ENCODE measurements around the gene GRM8.
"Not testable (repeated sequence)": the region's sequence is repeated elsewhere in the genome, so short reads cannot be mapped to it uniquely, and the experiment has no call there.

The GRM8 gene

DNA sequence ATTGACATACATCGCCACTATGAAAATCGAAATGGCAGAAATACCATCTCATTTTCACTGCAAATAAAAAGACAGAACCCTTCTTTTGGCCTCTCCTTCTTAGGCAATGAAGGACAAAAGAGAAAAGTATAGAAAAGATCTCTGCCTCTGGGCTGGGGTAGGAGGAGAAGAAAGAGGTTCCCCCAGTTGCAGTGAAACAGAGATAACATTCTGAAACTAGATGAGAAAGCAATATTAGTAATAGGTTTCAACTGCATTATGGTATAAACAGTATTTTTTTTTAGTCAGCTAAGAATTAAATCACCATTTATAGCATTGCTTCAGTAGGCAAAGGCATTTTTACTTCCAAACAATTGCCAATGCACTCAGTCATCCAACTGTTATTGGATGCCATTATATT is 347.5 kb downstream of the GRM8 start:
- not testable (repeated sequence) for DNase-seq

DNA sequence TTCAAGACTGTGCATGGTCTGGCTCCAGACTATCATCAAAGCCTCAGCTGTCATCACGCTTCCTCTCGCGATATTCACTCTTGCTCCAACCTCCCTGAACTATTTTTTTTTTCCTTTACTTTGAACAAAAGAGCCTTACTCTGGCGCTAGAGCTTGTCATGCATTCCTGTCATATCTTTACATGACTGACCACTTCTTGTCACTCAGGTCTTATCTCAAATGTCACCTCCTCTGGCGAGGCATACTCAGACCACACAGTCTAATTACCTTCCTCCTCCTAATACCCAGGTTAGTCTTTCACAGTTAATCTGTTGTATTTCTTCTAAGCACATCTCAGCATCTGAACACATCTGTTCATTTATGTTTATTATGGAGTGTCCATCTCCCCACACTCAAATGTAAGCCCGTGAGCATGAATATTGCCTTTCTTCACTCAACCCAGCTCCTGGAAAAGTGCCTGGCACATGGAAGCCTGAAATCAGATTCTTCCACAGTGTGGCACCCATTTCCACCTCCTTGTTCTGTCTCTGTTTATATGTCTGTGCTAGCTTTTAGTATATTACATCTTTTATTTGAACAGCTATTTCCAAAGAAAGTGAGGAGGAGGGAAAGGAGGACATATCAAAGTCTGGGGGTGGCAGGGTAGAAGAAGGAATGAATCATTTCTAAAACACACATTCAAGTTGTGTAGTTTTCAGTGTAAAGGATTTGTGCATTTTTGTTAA is 351.5 kb downstream of the GRM8 start:
- DNase-seq: not testable (repeated sequence)

DNA sequence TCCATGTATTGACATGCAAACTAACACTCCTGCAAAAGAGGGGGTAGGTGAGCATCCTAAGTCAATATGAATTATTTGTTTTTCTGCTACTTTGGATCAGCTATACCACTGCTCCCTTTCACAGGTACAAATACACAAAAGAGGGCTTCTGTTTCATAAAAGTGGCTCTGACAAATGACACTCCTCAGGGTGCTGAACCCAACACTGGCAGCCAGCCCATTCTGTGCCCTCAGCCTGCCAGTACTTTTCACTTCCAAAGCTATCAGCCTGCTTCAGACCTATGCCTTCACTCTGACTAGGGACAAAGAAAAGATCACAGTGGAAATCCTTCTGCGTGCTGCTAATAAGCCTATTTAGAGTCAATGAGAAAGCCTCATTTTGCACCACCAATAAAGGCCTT is 364.8 kb downstream of the GRM8 start:
- peak; percentile 93 for DNase-seq

DNA sequence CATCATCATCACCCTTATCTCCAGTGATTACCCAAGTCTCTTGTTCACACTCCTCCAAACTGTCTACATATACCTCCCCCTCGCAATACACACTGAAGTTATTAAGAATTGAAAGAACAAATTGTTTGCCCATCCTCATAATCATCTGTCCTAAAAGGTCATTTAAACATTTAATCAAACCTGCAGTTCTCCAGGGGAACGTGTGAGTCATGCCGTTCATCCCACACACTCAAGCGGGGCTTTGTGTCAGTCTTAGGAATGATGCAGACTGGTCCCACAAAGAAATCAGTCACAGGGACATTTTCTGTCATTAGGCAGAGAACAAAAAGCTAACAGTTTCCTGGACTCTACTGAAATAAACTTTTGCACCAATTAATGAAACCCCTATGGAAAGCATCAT is 365.2 kb downstream of the GRM8 start:
- DNase-seq: peak; percentile 45

DNA sequence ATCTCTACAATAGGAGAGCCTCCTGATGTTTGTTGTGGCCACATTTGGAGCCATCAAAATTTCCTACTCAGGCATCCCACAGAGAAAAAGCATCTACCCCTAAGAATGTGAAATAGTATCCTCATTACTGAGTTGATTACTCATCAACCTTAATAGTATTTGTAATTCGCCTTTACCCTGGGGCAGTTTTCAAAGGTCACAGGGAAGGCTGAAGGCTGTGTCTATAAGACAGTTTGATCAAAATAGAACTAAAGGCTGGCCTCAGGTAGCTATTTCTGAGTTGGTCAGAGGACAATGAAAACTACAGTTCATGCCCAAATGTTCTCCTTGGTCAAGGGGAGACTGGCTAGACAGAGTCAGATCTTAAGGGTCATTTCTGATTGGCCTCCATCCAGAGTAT is 370.0 kb downstream of the GRM8 start:
- not testable (repeated sequence) for DNase-seq

GRCh38 chr7:126881908-126882307 is 370.8 kb downstream of the GRM8 start:
- peak; percentile 13 for DNase-seq

DNA sequence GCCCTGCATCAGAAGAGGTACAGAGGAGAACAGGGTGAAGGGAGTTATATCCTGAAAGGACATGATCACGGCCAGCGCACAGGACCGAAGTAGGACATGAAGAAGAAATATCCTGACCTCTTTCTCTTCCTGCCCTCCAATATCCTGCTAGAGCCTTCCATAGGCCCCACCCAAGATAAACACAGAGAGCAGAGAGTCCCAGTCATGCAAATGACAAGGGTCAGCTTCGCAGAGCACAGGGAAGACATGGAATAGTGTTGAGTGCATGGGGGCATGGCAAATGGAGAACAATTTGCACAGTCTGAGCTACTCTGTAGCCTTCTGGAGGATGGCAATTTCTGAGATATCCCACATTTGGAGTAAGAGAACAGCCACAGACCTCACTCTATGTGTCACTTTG is 371.4 kb downstream of the GRM8 start:
- no peak for DNase-seq

GRCh38 chr7:126876536-126876935 is 376.2 kb downstream of the GRM8 start:
- not testable (repeated sequence) for DNase-seq

GRCh38 chr7:126856691-126857291 is 395.9 kb downstream of the GRM8 start:
- DNase-seq: no peak

DNA sequence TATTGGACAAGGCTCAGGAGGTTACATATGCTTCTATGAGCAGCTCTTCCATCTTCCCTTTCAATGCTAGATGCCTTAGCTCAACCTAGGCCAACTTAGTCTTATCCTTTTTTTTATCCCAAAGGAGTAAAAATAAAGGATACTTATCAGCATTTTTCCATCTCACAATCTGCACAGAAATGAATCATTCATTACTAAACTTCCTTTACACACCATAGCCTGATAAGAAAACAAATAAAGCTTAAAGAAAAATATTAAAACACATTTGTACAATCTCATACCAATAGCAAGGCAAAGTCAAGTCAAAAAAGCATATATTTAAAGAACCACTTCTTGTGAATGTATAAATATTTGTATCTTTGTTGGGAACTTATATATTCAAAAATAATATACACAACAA is 407.4 kb downstream of the GRM8 start:
- DNase-seq: no peak

DNA sequence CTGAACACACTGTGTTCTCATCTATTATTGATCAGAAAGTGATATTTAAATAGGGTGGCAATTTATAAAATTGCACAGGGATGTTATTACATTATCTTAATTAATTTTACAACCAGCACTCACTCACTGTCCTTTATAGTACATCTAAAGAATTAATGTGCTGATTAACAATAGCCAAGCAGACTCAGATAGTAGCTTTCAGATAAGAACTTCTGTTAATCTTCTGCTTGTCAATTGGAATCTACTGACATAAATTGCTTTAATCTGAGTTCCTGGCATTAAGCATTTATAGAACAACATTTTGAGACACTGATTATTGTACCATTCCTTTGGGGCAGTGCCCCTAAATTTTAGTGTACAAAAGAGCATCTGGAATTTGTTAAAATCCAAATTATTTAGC is 408.9 kb downstream of the GRM8 start:
- DNase-seq: no peak

DNA sequence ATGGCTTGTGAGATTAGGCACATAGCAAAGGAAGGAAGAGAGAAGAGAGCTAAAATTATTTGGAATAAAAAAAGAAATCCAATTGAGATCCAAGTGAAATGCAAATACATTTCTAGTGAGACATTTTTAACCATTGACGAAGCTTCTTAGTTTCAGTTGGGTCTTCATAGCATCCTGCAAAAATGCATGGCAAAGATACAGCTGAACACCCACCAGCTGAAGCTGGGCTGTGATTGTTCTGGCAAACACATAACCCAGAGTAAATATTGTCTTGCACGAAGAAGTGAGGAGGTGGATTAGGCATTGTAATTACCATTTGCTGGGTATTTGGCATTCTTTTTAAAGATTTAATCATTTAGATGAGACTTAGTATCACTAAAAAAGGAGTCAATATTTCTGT is 409.4 kb downstream of the GRM8 start:
- peak; percentile 7 for DNase-seq

DNA sequence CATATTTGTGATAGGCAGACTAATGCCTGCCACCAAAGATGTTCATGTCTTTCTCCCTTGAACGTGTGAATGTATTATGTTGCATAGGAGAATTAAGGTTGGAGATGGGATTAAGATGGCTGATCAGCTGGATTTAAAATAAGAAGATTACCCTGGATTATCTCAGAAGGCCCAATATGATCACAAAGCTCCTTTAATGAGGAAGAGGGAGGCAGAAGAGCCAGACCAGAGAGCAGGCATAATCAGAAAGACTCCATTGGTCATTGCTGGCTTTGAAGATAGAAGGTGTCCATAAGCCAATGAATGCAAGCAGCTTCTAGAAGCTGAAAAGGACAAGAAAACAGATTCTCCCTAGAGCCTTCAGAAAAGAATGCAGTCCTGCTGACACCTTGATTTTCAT is 410.3 kb downstream of the GRM8 start:
- no peak for DNase-seq

DNA sequence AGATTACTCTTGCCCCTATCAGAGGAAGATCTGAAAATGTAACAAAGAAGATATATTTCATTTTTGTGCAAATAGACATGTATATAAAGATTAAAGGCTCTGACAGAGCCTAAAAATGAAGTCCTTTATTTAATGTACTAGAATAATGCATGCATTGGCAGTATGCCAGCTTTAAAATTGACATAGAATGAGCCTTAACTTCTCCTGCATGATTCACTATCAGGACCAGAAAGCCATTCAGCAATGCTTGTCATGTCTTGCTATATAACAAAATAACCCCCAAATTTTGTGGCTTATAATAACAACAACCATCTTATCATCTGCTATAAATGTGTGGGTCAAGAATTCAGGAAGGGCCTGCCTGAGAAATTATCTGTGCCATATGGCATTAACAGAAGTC is 411.9 kb downstream of the GRM8 start:
- DNase-seq: peak; percentile 52

GRCh38 chr7:126839624-126840023 is 413.1 kb downstream of the GRM8 start:
- no peak for DNase-seq

DNA sequence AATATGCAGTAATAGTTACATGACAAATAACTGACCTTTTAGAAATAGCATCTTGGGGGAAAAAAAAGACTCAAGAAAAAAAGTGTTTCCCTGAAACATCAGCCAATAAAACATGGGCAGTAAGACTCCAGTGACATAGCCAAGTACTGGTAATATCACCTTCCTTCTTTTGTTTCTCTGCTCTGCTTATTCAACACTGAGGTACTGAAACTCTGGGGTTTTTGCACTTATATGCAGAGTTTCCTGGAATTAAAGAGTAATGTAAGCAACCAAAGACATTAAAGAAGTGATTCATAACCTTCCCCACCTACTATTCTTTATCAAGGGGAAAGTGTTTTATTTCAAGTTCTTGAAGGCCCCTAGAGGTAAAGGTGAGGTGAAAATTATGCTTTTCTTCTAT is 414.5 kb downstream of the GRM8 start:
- DNase-seq: no peak

GRCh38 chr7:126831241-126831640 is 421.5 kb downstream of the GRM8 start:
- not testable (repeated sequence) for DNase-seq

DNA sequence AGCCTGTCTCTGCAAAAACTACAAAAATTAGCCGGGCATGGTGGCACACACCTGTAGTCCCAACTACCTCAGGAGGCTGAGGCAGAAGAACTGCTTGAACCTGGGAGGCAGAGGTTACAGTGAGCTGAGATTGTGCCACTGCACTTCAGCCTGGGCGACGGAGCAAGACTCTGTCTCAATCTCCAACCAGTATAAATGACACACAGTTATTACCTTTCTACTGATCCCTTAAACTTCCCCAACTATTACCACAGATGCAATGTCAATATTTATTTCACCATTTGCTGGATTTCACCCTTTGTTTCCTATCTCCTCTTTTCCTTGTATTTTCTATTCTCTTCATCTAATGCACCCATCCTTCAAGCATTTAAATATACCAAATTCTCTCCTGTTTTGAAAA is 431.8 kb downstream of the GRM8 start:
- DNase-seq: no peak

GRCh38 chr7:126819197-126819484 is 433.6 kb downstream of the GRM8 start:
- DNase-seq: no peak

- no peak for DNase-seq
Observed at GRCh38 chr7:126818393-126819196, 434.1 kb downstream of the GRM8 start.

GRCh38 chr7:126809188-126809587 is 443.6 kb downstream of the GRM8 start:
- no peak for DNase-seq

GRCh38 chr7:126806614-126807013 is 446.1 kb downstream of the GRM8 start:
- no peak for DNase-seq

GRCh38 chr7:126805351-126805750 is 447.4 kb downstream of the GRM8 start:
- no peak for DNase-seq

GRCh38 chr7:126804604-126805003 is 448.1 kb downstream of the GRM8 start:
- no peak for DNase-seq
